Mononuclear cell (primary cell): ENCODE results near the gene HERC4. TPM values are rescaled to one million over a fixed set of nuclear protein-coding genes. Genes with fewer than 3 reads are reported as not detected.
A peak's percentile ranks its signal among the peaks of the same experiment; 100 is the strongest.
"Not testable (repeated sequence)": the region's sequence is repeated elsewhere in the genome, so short reads cannot be mapped to it uniquely, and the experiment has no call there.

Experiments used
- H3K27me3 ChIP-seq: 2 replicates; pipeline ENCODE4 v1.6.0; 2011; ENCODE audit warnings: low read length, control low read depth; ENCODE audit not compliant: insufficient read depth
- H3K4me1 ChIP-seq: 2 replicates; pipeline ENCODE4 v1.5.1; 2011; ENCODE audit warnings: mild to moderate bottlenecking, low read length, control low read depth; ENCODE audit not compliant: insufficient read depth
- H3K4me3 ChIP-seq: 2 replicates; pipeline ENCODE4 v1.5.1; 2011; ENCODE audit warnings: mild to moderate bottlenecking, low read length, moderate library complexity
- H3K9me3 ChIP-seq: 2 replicates; pipeline ENCODE4 v1.5.1; 2011; ENCODE audit warnings: low read depth, mild to moderate bottlenecking, control low read depth, low read length
- total RNA-seq: library from RNA; depleted of rRNA; stranded (reverse); fragments of >200 nt; gene quantifications from one replicate; pipeline ENCODE4 v1.2.3, GENCODE V29; 2012

The HERC4 gene
- total RNA-seq, 1 donor, result 42.2 TPM

DNA sequence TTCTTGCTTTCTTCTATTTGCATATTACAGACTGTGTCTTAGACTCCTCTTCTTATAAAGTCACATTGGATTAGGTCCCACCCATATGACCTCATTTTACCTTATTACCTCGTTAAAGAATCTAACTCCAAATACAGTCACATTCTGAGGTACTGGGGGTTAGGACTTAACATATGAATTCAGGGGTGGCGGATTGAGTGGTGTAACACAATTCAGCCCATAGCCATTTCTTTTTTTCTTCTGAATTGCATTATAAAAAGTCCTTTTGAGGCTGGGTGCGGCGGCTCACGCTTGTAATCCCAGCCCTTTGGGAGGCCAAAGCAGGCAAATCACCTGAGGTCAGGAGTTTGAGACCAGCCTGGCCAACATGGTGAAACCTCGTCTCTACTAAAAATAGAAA lies 6.8 kb upstream of the HERC4 start:
- H3K4me1 ChIP-seq, result no peaks in the 10 kb centered on the region
- H3K27me3 ChIP-seq, result no peaks in the 10 kb centered on the region
- no peaks in the 10 kb centered on the region for H3K9me3 ChIP-seq
- H3K4me3 ChIP-seq, result no peak overlapping the region

DNA sequence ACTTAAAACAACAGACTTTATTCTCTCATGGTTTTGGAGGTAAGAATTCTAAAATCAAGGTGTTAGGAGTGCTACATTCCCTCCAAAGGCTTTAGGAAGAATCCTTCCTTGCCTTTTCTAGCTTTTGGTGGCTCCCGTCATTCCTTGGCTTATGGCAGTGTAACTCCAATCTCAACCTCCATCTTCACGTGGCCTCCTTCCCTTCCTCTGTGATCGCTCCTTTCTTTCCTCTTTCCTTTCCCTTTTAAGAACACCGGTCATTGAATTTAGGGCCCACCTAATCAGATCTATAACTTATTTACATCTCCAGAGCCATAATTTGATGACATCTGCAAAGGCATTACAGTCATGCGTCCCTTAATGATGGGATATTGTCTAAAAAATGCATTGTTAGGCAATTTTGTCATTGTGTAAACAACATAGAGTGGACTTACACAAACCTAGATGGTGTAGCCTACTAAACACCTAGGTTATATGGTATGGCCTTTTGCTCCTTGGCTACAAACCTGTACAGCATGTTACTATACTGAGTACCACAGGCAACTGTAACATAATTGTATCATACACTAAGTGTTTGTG lies 5.9 kb upstream of the HERC4 start:
- no peaks in the 10 kb centered on the region for H3K27me3 ChIP-seq

DNA sequence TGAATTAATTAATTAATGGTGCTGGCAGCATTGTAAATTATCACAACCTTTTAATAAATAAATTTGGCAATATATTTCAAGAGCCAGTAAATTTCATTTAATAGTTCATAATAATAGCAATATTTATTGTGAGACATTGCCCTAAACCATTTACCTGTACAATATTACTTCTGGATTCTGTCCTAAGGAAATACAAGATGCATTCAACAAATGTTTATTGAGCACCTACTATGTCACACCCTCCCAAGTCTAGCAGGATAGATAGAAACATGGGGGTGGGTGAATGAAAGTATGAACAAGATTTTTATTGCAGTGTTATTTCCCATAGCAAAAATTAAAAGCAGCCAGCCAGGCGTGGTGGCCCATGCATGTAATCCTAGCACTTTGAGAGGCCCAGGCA lies 4.4 kb upstream of the HERC4 start:
- Histone ChIP-seq H3K27me3 (no peaks in the 10 kb centered on the region), H3K4me1 (peaks cover 5% of the 10 kb centered on the region), H3K4me3 (no peak overlapping the region), H3K9me3 (no peaks in the 10 kb centered on the region)

More for the DNA sequence above, 5.9 kb upstream of the HERC4 start:
- Histone ChIP-seq H3K4me3 (no peak overlapping the region), H3K9me3 (no peaks in the 10 kb centered on the region), H3K4me1 (no peaks in the 10 kb centered on the region)

DNA sequence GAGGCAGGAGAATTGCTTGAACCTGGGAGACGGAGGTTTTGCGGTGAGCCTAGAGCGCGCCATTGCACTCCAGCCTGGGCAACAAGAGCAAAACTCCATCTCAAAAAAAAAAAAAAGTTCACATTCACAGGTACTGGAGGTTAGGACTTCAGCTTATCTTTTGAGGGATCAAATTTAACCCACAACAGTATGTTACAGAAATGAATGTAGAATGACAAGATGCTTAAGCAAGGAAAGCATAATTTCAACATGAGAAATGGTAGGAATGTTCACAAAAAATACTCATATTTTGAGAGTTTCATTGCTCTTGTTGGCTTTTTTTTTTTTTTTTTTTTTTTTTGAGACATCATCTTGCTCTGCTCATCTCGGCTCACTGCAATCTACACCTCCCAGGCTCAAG lies 1.9 kb upstream of the HERC4 start:
- Histone ChIP-seq H3K4me1 (peaks cover 16% of the 10 kb centered on the region), H3K9me3 (no peaks in the 10 kb centered on the region), H3K4me3 (no peak overlapping the region), H3K27me3 (no peaks in the 10 kb centered on the region)

DNA sequence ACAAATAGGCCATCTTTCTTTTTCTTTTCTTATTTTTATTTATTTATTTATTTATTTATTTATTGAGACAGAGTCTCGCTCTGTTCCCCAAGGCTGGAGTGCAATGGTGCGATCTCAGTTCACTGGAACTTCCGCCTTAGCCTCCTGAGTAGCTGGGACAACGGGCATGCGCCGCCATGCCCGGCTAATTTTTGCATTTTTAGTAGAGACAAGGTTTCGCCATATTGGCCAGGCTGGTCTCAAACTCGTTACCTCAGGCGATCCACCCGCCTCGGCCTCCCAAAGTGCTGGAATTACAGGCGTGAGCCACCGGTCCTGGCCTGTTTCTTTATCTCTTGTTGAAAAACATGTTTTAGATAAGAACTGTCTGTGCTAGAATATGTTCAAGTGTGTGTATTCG lies 998 bp upstream of the HERC4 start:
- not testable (repeated sequence) for H3K4me3 ChIP-seq, H3K27me3 ChIP-seq, H3K9me3 ChIP-seq
- peaks cover 16% of the 10 kb centered on the region for H3K4me1 ChIP-seq

DNA sequence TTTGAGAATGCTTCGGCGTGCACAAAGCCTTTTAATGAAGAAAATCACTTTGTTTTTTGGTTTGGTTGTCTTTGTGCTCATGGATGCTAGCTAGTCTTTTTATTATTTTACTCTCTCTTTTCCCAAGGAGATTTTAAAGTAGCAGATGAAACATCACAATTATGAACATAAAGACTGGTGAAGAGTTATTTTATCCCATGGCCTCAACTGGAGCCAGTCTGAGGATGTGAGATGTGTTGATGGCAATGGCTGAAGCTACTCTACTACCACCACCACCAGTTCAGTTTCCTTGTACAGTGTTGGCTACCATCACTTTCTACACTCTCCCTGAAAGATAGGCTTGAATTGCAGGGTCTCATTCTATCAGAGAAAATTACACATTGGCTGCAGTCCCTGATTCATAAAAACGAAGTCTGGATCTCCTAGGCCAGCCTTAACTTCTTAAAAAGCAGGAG lies 494 bp upstream of the HERC4 start:
- Histone ChIP-seq H3K9me3 (no peaks in the 10 kb centered on the region), H3K4me3 (peak overlapping the region; percentile 23), H3K27me3 (no peaks in the 10 kb centered on the region), H3K4me1 (peaks cover 16% of the 10 kb centered on the region)

DNA sequence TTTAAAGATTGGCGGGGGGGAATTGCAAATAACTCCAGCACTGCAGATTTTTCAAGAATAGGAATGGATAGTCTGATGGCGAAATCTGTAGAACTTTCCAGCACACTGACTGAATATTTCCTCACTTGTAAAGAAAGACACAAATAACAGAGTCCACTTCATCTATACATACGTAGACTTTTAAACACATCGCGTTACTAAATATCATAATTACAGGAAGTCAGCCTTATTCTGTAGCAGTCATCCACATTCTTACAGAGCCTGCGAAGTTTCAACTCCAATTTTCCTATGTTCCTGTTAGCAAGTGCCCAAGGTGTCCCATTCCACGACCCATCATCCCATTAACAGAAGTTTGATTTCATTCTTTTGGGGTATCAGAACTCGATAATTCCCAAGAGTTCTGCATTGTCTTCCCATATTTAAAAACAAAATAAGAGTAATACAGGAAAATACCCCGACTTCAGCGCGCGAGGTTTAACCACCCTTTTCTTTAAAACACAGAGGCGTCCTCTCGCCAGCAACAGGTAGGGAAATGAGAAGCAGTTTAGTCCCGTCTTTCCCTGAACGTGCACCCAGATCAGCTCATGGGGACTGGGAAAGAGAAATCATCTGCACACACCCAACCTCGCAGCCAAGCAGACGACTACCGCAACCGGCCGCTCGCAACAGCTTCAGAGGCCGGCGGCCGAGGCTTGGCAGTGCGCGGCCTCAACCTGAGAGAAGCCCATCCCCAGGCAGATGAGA lies 880 bp downstream of the HERC4 start:
- Histone ChIP-seq H3K4me1 (peaks cover 16% of the 10 kb centered on the region), H3K27me3 (no peaks in the 10 kb centered on the region), H3K4me3 (peak overlapping the region; percentile 92), H3K9me3 (no peaks in the 10 kb centered on the region)

DNA sequence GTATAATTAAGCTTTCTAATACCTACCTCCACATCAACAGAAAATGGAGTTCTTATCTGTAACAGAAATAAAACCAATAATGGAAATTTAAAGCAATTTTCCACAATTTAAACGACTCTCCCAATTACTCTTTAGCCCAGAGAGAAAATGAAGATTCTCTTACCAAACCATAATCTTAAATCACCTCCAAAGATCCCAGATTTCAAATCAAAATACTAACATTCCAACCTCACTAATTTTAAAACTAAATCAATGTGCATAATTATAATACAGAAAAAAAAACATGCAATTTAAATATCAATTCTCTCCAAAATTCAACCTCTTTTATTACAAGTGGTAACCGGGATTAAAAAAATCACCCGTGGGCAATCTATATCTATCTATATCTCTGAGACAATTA lies 1.5 kb downstream of the HERC4 start:
- Histone ChIP-seq H3K9me3 (no peaks in the 10 kb centered on the region), H3K4me3 (peak overlapping the region; percentile 92), H3K27me3 (no peaks in the 10 kb centered on the region), H3K4me1 (peaks cover 16% of the 10 kb centered on the region)

DNA sequence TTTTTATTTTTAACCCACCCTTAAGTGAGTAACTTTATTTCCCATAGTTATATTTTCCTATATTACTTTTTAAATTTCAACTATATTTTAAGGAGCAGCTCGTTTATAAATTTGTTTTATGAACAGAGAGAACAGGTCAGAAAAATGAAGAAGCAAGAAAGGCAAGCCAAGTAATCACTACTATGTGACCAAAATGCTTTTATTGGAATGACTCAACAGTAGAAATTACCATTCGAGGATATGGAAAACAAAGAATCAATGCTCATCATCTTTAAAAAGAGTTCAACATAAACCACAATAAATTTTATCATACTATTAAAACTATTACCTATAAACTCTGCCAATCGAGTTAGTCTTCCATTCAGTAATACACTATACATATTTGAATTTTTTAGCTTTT lies 7.6 kb downstream of the HERC4 start:
- Histone ChIP-seq H3K27me3 (no peaks in the 10 kb centered on the region), H3K4me1 (no peaks in the 10 kb centered on the region), H3K9me3 (no peaks in the 10 kb centered on the region), H3K4me3 (no peak overlapping the region)

DNA sequence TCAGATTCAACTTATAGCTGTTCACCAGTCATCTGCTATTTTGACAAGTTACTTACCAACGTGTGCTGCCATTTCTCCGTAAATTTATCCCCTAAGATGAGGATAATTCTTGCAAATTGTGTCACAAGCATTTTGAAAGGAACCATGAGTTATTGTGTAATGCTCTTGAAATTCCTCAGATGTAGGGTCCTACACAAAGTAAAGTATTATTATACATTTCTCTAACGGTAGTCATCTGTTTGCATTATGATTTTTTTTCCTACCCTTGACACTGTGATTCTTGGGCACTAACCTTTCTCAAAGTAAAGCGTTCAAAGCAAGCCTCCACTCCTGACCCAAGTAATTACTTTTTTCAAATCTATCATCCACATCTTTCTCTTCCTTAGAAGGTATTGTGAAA lies 8.1 kb downstream of the HERC4 start:
- no peaks in the 10 kb centered on the region for H3K4me1 ChIP-seq
- H3K9me3 ChIP-seq, result no peaks in the 10 kb centered on the region
- H3K4me3 ChIP-seq, result no peak overlapping the region
- H3K27me3 ChIP-seq, result no peaks in the 10 kb centered on the region

DNA sequence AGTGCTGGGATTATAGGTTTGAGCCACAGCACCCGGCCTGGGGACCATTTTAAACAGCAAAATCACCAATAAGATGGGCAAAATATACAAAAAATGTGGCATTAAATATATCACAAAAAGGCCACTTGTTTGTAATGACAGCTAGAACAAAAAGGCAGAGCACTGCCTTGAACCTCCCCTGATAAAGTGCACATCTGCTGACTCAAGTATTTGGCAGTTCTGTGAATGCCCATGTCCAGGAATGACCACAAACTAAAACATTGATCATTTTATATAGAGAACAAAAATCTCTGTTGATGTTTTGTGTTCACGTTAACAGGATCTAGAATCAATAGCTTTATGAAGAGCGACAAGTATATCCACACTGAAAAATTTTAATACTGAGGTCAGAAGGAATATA lies 21.5 kb downstream of the HERC4 start:
- Histone ChIP-seq H3K27me3 (no peaks in the 10 kb centered on the region), H3K4me3 (no peak overlapping the region), H3K4me1 (no peaks in the 10 kb centered on the region), H3K9me3 (no peaks in the 10 kb centered on the region)

DNA sequence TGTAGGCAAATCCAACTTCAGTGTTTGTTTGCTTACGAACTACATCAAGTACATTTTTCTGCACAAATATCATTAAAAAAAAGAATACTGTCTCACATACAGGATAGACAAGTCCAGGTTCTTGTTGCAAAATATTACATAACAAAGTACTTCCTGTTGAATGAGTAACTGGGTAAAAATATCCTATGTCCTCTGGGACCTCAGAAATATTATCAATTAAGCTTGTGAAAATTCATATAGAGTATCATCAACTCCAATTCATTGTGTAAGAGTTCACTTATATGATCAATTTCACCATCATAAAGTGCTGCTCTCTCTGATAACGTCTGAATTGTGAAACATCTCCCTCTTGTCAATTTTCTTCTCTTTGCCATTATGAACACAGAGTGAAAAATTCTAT lies 22.6 kb downstream of the HERC4 start:
- H3K27me3 ChIP-seq, result no peaks in the 10 kb centered on the region
- no peaks in the 10 kb centered on the region for H3K9me3 ChIP-seq
- H3K4me1 ChIP-seq, result peaks cover 4% of the 10 kb centered on the region
- H3K4me3 ChIP-seq, result no peak overlapping the region

DNA sequence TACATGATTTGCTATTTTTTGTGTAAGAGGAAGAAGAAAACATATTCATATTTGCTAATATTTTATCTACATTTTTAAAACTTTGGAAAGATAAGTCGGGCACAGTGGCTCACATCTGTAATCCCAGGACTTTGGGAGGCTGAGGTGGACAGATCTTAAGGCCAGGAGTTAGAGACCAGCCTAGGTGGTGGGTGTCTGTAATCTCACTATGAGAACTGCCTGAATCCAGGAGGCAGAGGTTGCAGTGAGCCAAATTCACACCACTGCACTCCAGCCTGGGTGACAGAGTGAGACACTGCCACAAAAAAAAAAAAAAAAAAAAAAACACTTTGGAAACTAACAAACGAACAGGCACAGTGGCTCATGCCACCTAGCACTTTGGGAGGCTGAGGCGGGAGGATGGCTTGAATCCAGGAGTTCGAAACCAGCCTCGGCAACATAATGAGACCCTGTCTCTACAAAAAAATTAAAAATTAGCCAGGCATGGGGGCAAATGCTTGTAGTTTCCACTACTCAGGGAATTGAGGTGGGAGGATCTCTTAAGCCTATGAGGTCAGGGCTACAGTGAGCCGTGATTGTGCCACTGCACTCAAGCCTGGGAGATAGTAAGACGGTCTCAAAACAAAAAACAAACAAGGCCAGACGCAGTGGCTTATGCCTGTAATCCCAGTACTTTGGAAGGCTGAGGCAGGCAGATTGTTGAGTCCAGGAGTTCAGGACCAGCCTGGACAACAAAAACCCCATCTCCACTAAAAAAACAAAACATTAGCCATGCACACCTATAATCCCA lies 25.6 kb downstream of the HERC4 start:
- Histone ChIP-seq H3K9me3 (no peaks in the 10 kb centered on the region), H3K4me1 (peaks cover 10% of the 10 kb centered on the region), H3K4me3 (no peak overlapping the region), H3K27me3 (no peaks in the 10 kb centered on the region)

DNA sequence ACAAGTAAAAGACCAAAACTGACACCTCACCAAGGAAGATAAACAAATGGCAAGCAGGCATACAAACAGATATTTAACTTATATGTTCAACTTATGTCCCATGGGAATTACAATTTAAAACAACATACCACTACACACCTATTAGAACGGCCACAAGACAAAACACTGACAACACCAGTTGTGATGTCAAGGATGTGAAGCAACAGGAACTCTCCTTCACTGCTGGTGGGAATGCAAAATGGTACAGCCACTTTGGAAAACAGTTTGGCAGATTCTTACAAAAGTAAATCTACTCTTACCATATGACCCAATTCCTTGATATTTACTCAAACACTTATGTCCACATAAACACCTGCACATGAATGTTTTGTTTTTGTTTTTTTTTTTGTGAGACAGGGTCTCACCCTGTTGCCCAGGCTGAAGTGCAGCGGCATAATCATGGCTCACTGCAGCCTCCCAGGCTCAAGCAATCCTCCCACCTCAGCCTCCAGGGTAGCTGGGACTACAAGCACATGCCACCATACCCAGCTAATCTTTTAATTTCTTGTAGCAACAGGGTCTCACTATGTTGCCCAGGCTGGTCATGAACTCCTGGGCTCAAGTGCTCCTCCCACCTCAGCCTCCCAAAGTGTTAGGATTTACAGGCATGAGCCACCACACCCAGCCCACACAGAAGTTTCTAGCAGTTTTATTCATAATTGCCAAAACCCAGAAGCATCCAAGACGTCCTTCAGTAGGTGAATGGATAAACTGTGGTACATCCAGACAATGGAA lies 27.3 kb downstream of the HERC4 start:
- Histone ChIP-seq H3K27me3 (no peaks in the 10 kb centered on the region), H3K4me3 (no peak overlapping the region), H3K9me3 (no peaks in the 10 kb centered on the region), H3K4me1 (peaks cover 10% of the 10 kb centered on the region)

DNA sequence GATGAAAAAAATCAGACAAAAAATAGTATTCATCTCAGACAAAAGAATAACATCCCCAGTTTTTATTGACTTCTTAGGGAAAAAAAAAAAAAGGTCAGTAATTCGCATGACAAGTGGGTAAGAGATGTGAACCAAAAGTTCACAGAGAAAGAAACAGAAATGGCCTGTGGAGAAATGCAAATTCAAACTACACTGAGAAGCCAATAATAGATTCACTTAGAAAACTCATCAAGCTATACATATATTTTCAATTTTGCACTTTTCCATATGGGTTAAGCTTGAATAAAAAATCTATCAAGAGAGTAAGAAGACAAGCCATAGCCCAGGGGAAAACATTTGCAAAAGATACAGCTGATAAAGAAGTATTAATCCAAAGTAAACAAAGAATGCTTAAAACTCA lies 28.0 kb downstream of the HERC4 start:
- H3K4me1 ChIP-seq, result peaks cover 10% of the 10 kb centered on the region
- H3K27me3 ChIP-seq, result no peaks in the 10 kb centered on the region
- no peaks in the 10 kb centered on the region for H3K9me3 ChIP-seq
- H3K4me3 ChIP-seq, result no peak overlapping the region
